Measurements from ENCODE around the gene CEP20. TPM values are rescaled to one million over a fixed set of nuclear protein-coding genes. Genes with fewer than 3 reads are reported as not detected.

The CEP20 gene
- total and polyA plus RNA-seq, 10 of the 15 experiments (the other 5 are each of a cell fraction or from before 2014, with no cell fraction given), result 33.4 to 57.8 (median 52.6) TPM

DNA sequence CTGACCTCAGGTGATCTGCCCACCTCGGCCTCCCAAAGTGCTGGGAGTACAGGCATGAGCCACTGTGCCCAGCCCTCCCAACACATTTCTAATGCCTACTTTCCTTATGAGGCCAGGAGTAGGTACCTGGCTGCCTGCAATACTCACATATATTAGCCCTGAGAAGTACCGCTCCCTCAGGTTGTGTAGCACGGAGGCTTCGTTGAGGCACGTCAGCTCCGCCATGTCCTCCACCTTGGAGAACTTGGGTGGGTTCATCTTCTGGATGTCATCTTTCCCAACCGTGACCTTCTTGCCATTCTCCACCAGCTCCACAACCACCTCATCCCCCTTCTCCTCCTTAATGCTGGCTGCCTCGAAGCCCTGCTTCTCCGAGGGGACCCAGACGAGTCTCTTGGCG lies 50.6 kb downstream of the CEP20 start (continued):
- no peak for TF ChIP-seq HDAC6 (IDR thresholded peaks at IDR 0.05; ENCODE audit: unreplicated experiment)
- TF ChIP-seq ZSCAN29 (IDR thresholded peaks at IDR 0.05), result no peak

DNA sequence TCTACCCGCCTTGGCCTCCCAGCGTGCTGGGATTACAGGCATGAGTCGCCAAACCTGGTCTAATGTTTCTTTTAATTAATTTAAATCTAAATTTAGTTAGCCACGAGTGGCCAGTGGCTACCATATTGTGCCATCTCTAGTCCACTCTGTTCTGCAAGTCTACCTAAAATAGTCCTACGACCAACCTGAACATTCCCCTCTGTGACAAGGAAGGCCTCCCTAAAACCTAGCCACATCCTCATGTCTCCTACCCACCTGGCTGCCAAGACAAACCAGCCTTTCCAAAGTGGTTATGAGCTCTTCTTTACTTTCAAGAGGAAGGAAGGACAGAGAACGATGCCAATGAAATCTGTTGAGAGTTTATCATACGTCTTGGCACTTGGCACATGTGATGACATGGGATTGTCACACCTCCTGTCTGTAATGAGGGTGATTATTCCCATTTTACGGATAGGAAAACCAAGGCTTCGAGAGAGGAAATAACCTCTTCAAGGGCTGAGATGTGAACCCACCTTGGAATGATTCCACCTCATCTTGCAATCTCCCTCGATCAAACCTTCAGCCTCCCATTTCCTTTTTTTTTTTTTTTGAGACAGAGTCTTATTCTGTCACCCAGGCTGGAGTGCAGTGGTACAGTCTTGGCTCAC lies 51.3 kb downstream of the CEP20 start:
- Histone ChIP-seq H3K4me1 (ENCODE audit: control insufficient read depth, insufficient read depth, low read length) (peaks cover 5% of the 10 kb centered on the region; the same call in 1 of the 2 replicates), H3K9ac (ENCODE audit: control insufficient read depth, insufficient read depth, low read length) (no peak overlapping the region), H3K4me3 (no peak overlapping the region), H2AFZ (ENCODE audit: control insufficient read depth, low read depth, low read length) (no peak overlapping the region), H3K27me3 (replicated peaks in 1 of 2; ENCODE audit: control insufficient read depth in 2 of 2, insufficient read depth in 2 of 2, low read length in 1 of 2) (no peaks in the 10 kb centered on the region), H3K27ac (ENCODE audit: control insufficient read depth, insufficient read depth) (no peak overlapping the region), H3K4me2 (ENCODE audit: control insufficient read depth, insufficient read depth) (no peak overlapping the region), H3K9me3 (replicated peaks; ENCODE audit: control insufficient read depth, insufficient read depth, low read length) (no peaks in the 10 kb centered on the region), H4K20me1 (ENCODE audit: control insufficient read depth, insufficient read depth) (no peaks in the 10 kb centered on the region), H3K79me2 (ENCODE audit: control insufficient read depth, insufficient read depth, low read length) (no peaks in the 10 kb centered on the region), H3K36me3 (ENCODE audit: control insufficient read depth in 2 of 2, insufficient read depth in 2 of 2, low read length in 1 of 2) (no peaks in the 10 kb centered on the region)
- in situ Hi-C loops (cut with MboI), result no loop called here
- no TSS peak for BruUV-seq (replicated peaks)
- TF ChIP-seq CBX5 (IDR thresholded peaks at IDR 0.05; ENCODE audit: low read depth), result no peak
- TF ChIP-seq ETV6 (conservative IDR thresholded peaks at IDR 0.05 in 1 of 2, IDR thresholded peaks at IDR 0.05 in 1 of 2; ENCODE audit: borderline replicate concordance in 1 of 2, low read depth in 1 of 2), result no peak
- no peak for TF ChIP-seq FOXM1 (IDR thresholded peaks at IDR 0.05; ENCODE audit: low read depth, low read length)
- no peak for TF ChIP-seq IKZF2 (IDR thresholded peaks at IDR 0.05)
- TF ChIP-seq RAD51 (IDR thresholded peaks at IDR 0.05), result no peak
- TF ChIP-seq, protein P1, sequence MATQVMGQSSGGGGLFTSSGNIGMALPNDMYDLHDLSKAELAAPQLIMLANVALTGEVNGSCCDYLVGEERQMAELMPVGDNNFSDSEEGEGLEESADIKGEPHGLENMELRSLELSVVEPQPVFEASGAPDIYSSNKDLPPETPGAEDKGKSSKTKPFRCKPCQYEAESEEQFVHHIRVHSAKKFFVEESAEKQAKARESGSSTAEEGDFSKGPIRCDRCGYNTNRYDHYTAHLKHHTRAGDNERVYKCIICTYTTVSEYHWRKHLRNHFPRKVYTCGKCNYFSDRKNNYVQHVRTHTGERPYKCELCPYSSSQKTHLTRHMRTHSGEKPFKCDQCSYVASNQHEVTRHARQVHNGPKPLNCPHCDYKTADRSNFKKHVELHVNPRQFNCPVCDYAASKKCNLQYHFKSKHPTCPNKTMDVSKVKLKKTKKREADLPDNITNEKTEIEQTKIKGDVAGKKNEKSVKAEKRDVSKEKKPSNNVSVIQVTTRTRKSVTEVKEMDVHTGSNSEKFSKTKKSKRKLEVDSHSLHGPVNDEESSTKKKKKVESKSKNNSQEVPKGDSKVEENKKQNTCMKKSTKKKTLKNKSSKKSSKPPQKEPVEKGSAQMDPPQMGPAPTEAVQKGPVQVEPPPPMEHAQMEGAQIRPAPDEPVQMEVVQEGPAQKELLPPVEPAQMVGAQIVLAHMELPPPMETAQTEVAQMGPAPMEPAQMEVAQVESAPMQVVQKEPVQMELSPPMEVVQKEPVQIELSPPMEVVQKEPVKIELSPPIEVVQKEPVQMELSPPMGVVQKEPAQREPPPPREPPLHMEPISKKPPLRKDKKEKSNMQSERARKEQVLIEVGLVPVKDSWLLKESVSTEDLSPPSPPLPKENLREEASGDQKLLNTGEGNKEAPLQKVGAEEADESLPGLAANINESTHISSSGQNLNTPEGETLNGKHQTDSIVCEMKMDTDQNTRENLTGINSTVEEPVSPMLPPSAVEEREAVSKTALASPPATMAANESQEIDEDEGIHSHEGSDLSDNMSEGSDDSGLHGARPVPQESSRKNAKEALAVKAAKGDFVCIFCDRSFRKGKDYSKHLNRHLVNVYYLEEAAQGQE (IDR thresholded peaks at IDR 0.05; ENCODE audit: low read depth, low read length), result no peak
- TF ChIP-seq IRF4 (IDR thresholded peaks at IDR 0.05; ENCODE audit: low read depth, low read length), result no peak
- POLR2A ChIA-PET, result no interaction called here
- ATAC-seq (no peak), FAIRE-seq (no peak), DNase-seq (ENCODE audit: low read depth, low spot score) (no peak)
- WGBS (ENCODE audit: insufficient coverage, insufficient replicate concordance, low lambda C conversion rate, missing lambda C conversion rate), result 53% methylated on average over 10 of the region's 10 CpGs
- CTCF ChIA-PET, result no interaction called here
- intact Hi-C loops (cut with micrococcal nuclease; ENCODE audit: unreplicated experiment), result no loop called here
- RAD21 ChIA-PET (ENCODE audit: unreplicated experiment), result no interaction called here
- SMC1A ChIA-PET (ENCODE audit: uncharacterized antibody, unreplicated experiment), result no interaction called here
